BLaER1 treated with 17β-estradiol and CSF1 and Interleukin-3, amounts not matched to agents 10 nM and 100 nM (cell line): Measurements from ENCODE around the gene TOR1A.

Experiments
- H3K27ac ChIP-seq, 11 experiments: shearing (Covaris generic); formaldehyde crosslinking; 2 replicates each; pipeline ENCODE4 v1.8.1; 2022
- H3K27me3 ChIP-seq, 11 experiments: shearing (Covaris generic); formaldehyde crosslinking; 2 replicates each; pipeline ENCODE4 v1.8.1; 2022
- H3K36me3 ChIP-seq, 11 experiments: shearing (Covaris generic); formaldehyde crosslinking; 2 replicates each; pipeline ENCODE4 v1.8.1; 2022
- H3K4me1 ChIP-seq, 10 experiments: shearing (Covaris generic); formaldehyde crosslinking; 2 replicates each; pipeline ENCODE4 v1.8.1; 2022
- H3K4me2 ChIP-seq, 11 experiments: shearing (Covaris generic); formaldehyde crosslinking; 2 replicates each; pipeline ENCODE4 v1.8.1; 2022
- H3K4me3 ChIP-seq, 10 experiments: shearing (Covaris generic); formaldehyde crosslinking; 2 replicates each; pipeline ENCODE4 v1.8.1; 2022
- H3K9ac ChIP-seq, 11 experiments: shearing (Covaris generic); formaldehyde crosslinking; 2 replicates each; pipeline ENCODE4 v1.8.1; 2022
- H3K9me3 ChIP-seq, 11 experiments: shearing (Covaris generic); formaldehyde crosslinking; replicated peaks in 1 of 11; 2 replicates each; pipeline ENCODE4 v1.8.1; 2022
- H4K20me1 ChIP-seq, 11 experiments: shearing (Covaris generic); formaldehyde crosslinking; 2 replicates each; pipeline ENCODE4 v1.8.1; 2022
- Cebpa-rat ChIP-seq, 11 experiments: shearing (Covaris generic); IDR thresholded peaks; 2 replicates each; pipeline ENCODE4 v1.8.1; 2022

TOR1A gene

GRCh38 chr9:129866394-129867135 is 42.6 kb upstream of the TOR1A start:
- Histone ChIP-seq H3K4me3 (no peak overlapping the region), H3K4me2 (peak overlapping the region; percentile 52 to 90 (median 74)), H3K9ac (peak overlapping the region in 10 of 11 experiments; percentile 23 to 70 (median 46); a peak in 17 of 22 replicates), H3K36me3 (peaks cover 3 to 28% (median 14%) of the 10 kb centered on the region in 11 experiments; a peak in 20 of 22 replicates), H3K4me1 (peaks cover 26 to 79% (median 75%) of the 10 kb centered on the region in 10 experiments), H3K9me3 (no peaks in the 10 kb centered on the region), H4K20me1 (peaks cover 0 to 3% (median 0%) of the 10 kb centered on the region in 11 experiments; a peak in 1 of 22 replicates), H3K27ac (peak overlapping the region in 9 of 11 experiments; percentile 5 to 86 (median 70); a peak in 17 of 22 replicates), H3K27me3 (no peaks in the 10 kb centered on the region)
- TF ChIP-seq Cebpa-rat (IDR thresholded peaks at IDR 0.05): no peak; a peak in 1 of 22 replicates

GRCh38 chr9:129865668-129866320 is 41.9 kb upstream of the TOR1A start:
- H3K27me3 ChIP-seq: no peaks in the 10 kb centered on the region
- peak overlapping the region in 8 of 11 experiments; percentile 35 to 86 (median 76); a peak in 15 of 22 replicates for H3K27ac ChIP-seq
- peak overlapping the region in 5 of 11 experiments; percentile 41 to 70 (median 65); a peak in 9 of 22 replicates for H3K9ac ChIP-seq
- H3K4me2 ChIP-seq: peak overlapping the region; percentile 52 to 90 (median 74)
- no peak overlapping the region for H3K4me3 ChIP-seq
- peaks cover 26 to 86% (median 83%) of the 10 kb centered on the region in 10 experiments for H3K4me1 ChIP-seq
- H3K9me3 ChIP-seq: no peaks in the 10 kb centered on the region
- peaks cover 0 to 3% (median 0%) of the 10 kb centered on the region in 11 experiments; a peak in 1 of 22 replicates for H4K20me1 ChIP-seq
- H3K36me3 ChIP-seq: peaks cover 11 to 36% (median 22%) of the 10 kb centered on the region in 11 experiments; a peak in 20 of 22 replicates
- no peak for TF ChIP-seq Cebpa-rat (IDR thresholded peaks at IDR 0.05)

- Histone ChIP-seq H3K4me2 (peak overlapping the region in 10 of 11 experiments; percentile 17 to 90 (median 74); a peak in 18 of 22 replicates), H3K27me3 (no peaks in the 10 kb centered on the region), H3K36me3 (peaks cover 11 to 42% (median 27%) of the 10 kb centered on the region in 11 experiments; a peak in 20 of 22 replicates), H3K4me1 (peaks cover 26 to 93% (median 90%) of the 10 kb centered on the region in 10 experiments), H3K9me3 (no peaks in the 10 kb centered on the region), H4K20me1 (no peaks in the 10 kb centered on the region), H3K27ac (peak overlapping the region in 8 of 11 experiments; percentile 47 to 86 (median 76); a peak in 16 of 22 replicates), H3K4me3 (no peak overlapping the region), H3K9ac (peak overlapping the region in 6 of 11 experiments; percentile 9 to 62 (median 36); a peak in 9 of 22 replicates)
- no peak for TF ChIP-seq Cebpa-rat (IDR thresholded peaks at IDR 0.05)
Observed at GRCh38 chr9:129864991-129865647, 41.2 kb upstream of the TOR1A start.

- Histone ChIP-seq H4K20me1 (no peaks in the 10 kb centered on the region), H3K4me2 (peak overlapping the region; percentile 56 to 85 (median 72)), H3K27ac (peak overlapping the region in 8 of 11 experiments; percentile 50 to 86 (median 76); a peak in 15 of 22 replicates), H3K4me1 (peaks cover 26 to 86% (median 81%) of the 10 kb centered on the region in 10 experiments), H3K9ac (peak overlapping the region in 8 of 11 experiments; percentile 34 to 70 (median 56); a peak in 11 of 22 replicates), H3K4me3 (no peak overlapping the region), H3K36me3 (peaks cover 20 to 40% (median 33%) of the 10 kb centered on the region in 11 experiments; a peak in 21 of 22 replicates), H3K9me3 (no peaks in the 10 kb centered on the region), H3K27me3 (no peaks in the 10 kb centered on the region)
- peak in 7 of 11 experiments; percentile 20 to 97 (median 87); a peak in 11 of 22 replicates for TF ChIP-seq Cebpa-rat (IDR thresholded peaks at IDR 0.05)
Observed at GRCh38 chr9:129863059-129863690, 39.2 kb upstream of the TOR1A start.

GRCh38 chr9:129861447-129861827 is 37.5 kb upstream of the TOR1A start:
- no peak overlapping the region for H3K4me3 ChIP-seq
- H3K4me1 ChIP-seq: peaks cover 18 to 69% (median 65%) of the 10 kb centered on the region in 10 experiments
- H4K20me1 ChIP-seq: peaks cover 0 to under 1% (median 0%) of the 10 kb centered on the region in 11 experiments; a peak in 1 of 22 replicates
- peak overlapping the region in 8 of 11 experiments; percentile 65 to 85 (median 76); a peak in 12 of 22 replicates for H3K4me2 ChIP-seq
- TF ChIP-seq Cebpa-rat (IDR thresholded peaks at IDR 0.05): no peak
- H3K9me3 ChIP-seq: no peaks in the 10 kb centered on the region
- H3K27ac ChIP-seq: peak overlapping the region in 5 of 11 experiments; percentile 20 to 86 (median 81); a peak in 8 of 22 replicates
- H3K9ac ChIP-seq: peak overlapping the region in 1 of 11 experiments; percentile 44; a peak in 2 of 22 replicates
- H3K36me3 ChIP-seq: peaks cover 28 to 56% (median 44%) of the 10 kb centered on the region in 11 experiments
- no peaks in the 10 kb centered on the region for H3K27me3 ChIP-seq

GRCh38 chr9:129860653-129861446 is 36.9 kb upstream of the TOR1A start:
- Histone ChIP-seq H4K20me1 (peaks cover 0 to 2% (median 0%) of the 10 kb centered on the region in 11 experiments; a peak in 1 of 22 replicates), H3K9ac (peak overlapping the region in 4 of 11 experiments; percentile 18 to 52 (median 46); a peak in 4 of 22 replicates), H3K27ac (peak overlapping the region in 6 of 11 experiments; percentile 9 to 86 (median 76); a peak in 9 of 22 replicates), H3K4me1 (peaks cover 12 to 63% (median 60%) of the 10 kb centered on the region in 10 experiments), H3K27me3 (no peaks in the 10 kb centered on the region), H3K36me3 (peaks cover 32 to 62% (median 50%) of the 10 kb centered on the region in 11 experiments), H3K4me2 (peak overlapping the region in 8 of 11 experiments; percentile 65 to 85 (median 76); a peak in 12 of 22 replicates), H3K9me3 (no peaks in the 10 kb centered on the region), H3K4me3 (no peak overlapping the region)
- TF ChIP-seq Cebpa-rat (IDR thresholded peaks at IDR 0.05): no peak
